Effector memory CD4-positive, alpha-beta T cell (primary cell): ENCODE results near the gene STAMBPL1.

Experiments
- DNase-seq, 3 donors: peaks; one replicate each; pipeline ENCODE4 v3.0.0-alpha.2; 2020
- H3K27ac ChIP-seq: 2 replicates; pipeline ENCODE4 v1.7.0; 2013; ENCODE audit warnings: mild to moderate bottlenecking, low read length, moderate library complexity; ENCODE audit not compliant: insufficient read depth, poor library complexity, severe bottlenecking
- H3K27me3 ChIP-seq: replicated peaks from 2 replicates; pipeline ENCODE4 v1.7.0; 2013; ENCODE audit warnings: mild to moderate bottlenecking, low read length; ENCODE audit not compliant: insufficient read depth, control insufficient read depth, poor library complexity, severe bottlenecking
- H3K36me3 ChIP-seq: 2 replicates; pipeline ENCODE4 v1.7.0; 2013; ENCODE audit warnings: mild to moderate bottlenecking, low read length, moderate library complexity; ENCODE audit not compliant: control insufficient read depth, insufficient read depth
- H3K4me1 ChIP-seq: 2 replicates; pipeline ENCODE4 v1.7.0; 2013; ENCODE audit warnings: low read length, mild to moderate bottlenecking; ENCODE audit not compliant: control insufficient read depth, insufficient read depth, poor library complexity, severe bottlenecking
- H3K4me3 ChIP-seq: 2 replicates; pipeline ENCODE4 v1.7.0; 2013; ENCODE audit warnings: low read length, low read depth, mild to moderate bottlenecking; ENCODE audit not compliant: insufficient read depth, poor library complexity, severe bottlenecking
- H3K9me3 ChIP-seq: 2 replicates; pipeline ENCODE4 v1.7.0; 2013; ENCODE audit warnings: mild to moderate bottlenecking, low read length, moderate library complexity; ENCODE audit not compliant: control insufficient read depth

The STAMBPL1 gene

DNA sequence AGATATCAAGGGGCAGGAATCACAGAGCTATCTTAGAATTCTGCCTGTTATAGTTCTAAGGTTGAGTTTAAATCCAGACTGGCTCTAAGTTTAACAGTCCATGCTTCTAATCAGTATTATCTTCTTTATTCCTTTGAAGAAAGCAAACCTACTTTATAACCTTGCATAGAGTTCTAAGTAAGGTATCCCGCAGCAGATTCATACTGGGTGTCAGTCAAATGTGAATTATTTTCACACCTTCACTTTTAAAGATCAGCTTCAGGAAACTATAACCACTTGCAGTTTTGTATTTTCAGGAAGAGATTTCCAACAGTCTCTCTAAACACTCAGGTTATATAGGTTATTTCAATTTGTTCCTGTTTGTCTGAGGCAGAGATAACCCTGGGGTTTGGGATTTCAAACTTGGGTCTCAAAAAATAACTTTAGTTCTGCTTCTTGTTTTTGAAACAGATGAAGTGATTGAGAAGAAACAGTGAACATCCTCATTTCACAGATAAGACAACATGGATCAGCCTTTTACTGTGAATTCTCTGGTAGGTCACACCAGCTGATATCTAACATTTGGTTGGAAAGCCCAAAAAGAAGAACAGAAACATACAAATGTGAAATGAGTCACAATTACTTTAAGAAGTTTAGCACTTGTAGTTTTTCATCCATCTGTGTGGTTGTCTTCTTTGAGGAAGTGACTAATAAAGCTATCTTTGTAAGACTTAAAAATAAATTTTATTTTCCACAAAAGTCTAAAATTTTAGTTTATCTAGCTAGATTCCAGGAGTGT, 21.4 kb downstream of the STAMBPL1 start:
- Histone ChIP-seq H3K36me3 (peaks cover 37% of the 10 kb centered on the region), H3K4me3 (no peak overlapping the region), H3K27ac (no peak overlapping the region)

DNA sequence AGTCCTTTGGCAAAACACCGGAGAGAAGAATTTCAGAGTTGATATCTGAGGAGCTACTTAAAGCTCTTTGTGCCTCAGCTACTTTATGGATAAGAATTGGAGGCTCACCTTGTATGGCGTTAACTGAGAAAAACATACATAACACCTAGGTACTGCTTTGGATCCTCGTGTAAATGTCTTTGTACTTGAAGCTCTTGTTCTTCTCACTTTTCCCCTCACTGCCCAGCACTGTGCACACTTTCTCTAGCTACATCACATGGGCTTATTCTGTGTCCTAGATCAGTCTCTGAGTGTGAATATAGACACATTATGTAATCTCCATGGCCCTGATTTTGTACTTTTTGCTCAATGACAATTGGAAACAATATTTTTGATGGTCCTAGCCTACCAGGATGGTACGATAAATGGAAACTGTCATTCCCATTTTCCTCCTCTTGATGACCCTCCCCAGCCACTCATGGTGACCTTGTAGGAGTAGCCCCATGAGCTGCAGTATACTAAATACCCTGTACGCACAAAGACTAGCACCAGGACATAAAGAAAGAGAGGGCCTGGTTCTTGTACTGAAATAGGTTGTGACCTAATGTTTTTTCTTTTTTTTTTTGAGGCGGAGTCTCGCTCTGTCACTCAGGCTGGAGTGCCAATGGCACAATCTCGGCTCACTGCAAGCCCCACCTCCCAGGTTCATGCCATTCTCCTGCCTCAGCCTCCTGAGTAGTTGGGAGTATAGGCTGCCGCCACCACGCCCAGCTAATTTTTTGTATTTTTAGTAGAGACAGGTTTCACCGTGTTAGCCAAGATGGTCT, 22.1 kb downstream of the STAMBPL1 start:
- Histone ChIP-seq H3K4me1 (no peaks in the 10 kb centered on the region), H3K27ac (no peak overlapping the region), H3K9me3 (no peaks in the 10 kb centered on the region), H3K36me3 (peaks cover 45% of the 10 kb centered on the region), H3K4me3 (no peak overlapping the region), H3K27me3 (no peaks in the 10 kb centered on the region)
- DNase-seq: no peak

More for the DNA sequence above, 21.4 kb downstream of the STAMBPL1 start:
- H3K4me1 ChIP-seq: peaks cover 4% of the 10 kb centered on the region
- no peaks in the 10 kb centered on the region for H3K27me3 ChIP-seq
- no peaks in the 10 kb centered on the region for H3K9me3 ChIP-seq
- DNase-seq: no peak

DNA sequence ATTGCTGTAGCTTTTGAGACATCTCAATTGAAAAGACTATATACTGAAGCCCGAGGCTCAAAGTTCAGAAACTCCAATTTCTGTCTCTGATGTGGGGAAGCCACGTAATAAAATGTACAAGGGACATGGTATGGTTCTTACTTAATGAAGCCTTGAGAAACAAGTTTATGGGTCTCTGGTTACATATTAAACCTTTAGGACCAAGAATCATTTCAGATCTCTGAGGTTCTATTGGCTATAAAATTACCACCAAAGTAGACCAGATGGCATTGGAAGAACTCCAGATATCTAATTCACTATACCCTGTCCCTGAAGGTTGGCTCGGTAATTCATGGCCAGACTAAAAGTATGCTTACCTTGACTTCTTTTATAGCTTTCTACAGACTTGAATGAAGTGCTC, 23.7 kb downstream of the STAMBPL1 start:
- Histone ChIP-seq H3K27ac (no peak overlapping the region), H3K27me3 (no peaks in the 10 kb centered on the region), H3K4me3 (no peak overlapping the region), H3K4me1 (no peaks in the 10 kb centered on the region), H3K36me3 (peaks cover 45% of the 10 kb centered on the region), H3K9me3 (no peaks in the 10 kb centered on the region)
- DNase-seq: no peak

- Histone ChIP-seq H3K36me3 (peaks cover 49% of the 10 kb centered on the region), H3K4me1 (no peaks in the 10 kb centered on the region), H3K27ac (no peak overlapping the region), H3K27me3 (no peaks in the 10 kb centered on the region), H3K9me3 (no peaks in the 10 kb centered on the region), H3K4me3 (no peak overlapping the region)
- no peak for DNase-seq
Observed at GRCh38 chr10:88906921-88907320, 26.9 kb downstream of the STAMBPL1 start.

DNA sequence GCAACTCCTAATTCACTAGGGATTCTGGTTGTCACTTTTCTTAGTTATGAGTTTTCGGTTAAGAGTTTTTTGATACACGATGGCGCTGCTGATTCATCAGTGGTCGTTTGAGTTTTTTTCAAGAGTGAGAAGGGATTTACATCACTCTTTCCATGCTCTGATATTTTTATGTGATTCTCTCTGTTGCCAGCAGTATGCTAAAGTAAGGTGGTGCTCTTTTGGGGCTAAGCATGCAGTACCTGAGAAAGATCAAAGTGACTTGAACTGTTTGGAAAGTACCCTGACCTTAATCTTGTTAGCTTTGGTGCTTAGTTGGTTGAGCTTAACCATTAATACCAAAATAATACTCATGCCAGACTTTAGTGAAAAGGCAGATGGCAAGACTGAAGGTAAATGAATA, 28.1 kb downstream of the STAMBPL1 start:
- no peaks in the 10 kb centered on the region for H3K27me3 ChIP-seq
- no peak for DNase-seq
- no peaks in the 10 kb centered on the region for H3K4me1 ChIP-seq
- peaks cover 43% of the 10 kb centered on the region for H3K36me3 ChIP-seq
- no peak overlapping the region for H3K4me3 ChIP-seq
- no peaks in the 10 kb centered on the region for H3K9me3 ChIP-seq
- H3K27ac ChIP-seq: no peak overlapping the region

DNA sequence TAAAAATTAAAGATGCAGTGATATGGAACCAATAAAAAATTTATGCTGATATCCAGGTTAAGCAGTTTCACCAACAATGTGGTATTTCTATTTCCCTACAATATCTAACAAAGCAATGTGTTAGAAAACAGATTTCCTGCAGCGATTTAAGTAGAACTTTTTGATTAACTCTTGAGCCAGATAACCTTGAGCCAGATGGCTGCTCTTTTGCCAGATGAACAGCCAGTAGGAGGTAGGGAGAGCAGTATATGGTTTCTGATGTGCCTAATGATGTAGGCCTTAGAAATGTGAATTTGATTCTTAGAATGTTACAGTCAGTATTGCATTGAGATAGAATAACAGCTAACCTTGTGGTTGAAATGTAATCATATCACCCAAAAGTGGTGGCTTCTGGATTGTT, 31.1 kb downstream of the STAMBPL1 start:
- H3K4me1 ChIP-seq: no peaks in the 10 kb centered on the region
- H3K9me3 ChIP-seq: no peaks in the 10 kb centered on the region
- H3K36me3 ChIP-seq: peaks cover 27% of the 10 kb centered on the region
- H3K4me3 ChIP-seq: no peak overlapping the region
- no peak overlapping the region for H3K27ac ChIP-seq
- no peak for DNase-seq
- H3K27me3 ChIP-seq: no peaks in the 10 kb centered on the region

DNA sequence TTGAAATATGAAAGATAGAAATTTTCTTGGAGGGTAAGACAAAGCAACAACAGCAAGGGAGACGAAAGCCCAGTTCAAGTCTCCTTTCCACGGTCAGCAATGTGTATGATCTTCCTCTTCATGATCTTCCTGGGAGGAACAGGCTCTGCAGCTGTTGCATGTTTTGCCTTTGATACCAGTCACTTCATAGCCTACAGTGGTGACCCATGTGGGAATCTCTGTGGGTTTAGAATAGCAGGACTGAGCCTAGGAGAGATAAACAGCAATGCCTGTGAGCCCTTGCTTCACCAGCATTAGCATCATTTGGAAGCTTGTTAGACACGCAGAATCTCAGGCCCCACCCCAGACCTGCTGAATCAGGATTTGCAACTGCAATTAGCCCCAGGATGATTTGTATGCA, 31.8 kb downstream of the STAMBPL1 start:
- no peak for DNase-seq
- H3K36me3 ChIP-seq: peaks cover 24% of the 10 kb centered on the region
- no peak overlapping the region for H3K4me3 ChIP-seq
- H3K27ac ChIP-seq: no peak overlapping the region
- no peaks in the 10 kb centered on the region for H3K9me3 ChIP-seq
- no peaks in the 10 kb centered on the region for H3K27me3 ChIP-seq
- H3K4me1 ChIP-seq: no peaks in the 10 kb centered on the region

- no peak overlapping the region for H3K27ac ChIP-seq
- peaks cover 26% of the 10 kb centered on the region for H3K36me3 ChIP-seq
- H3K4me3 ChIP-seq: no peak overlapping the region
- no peaks in the 10 kb centered on the region for H3K9me3 ChIP-seq
- H3K27me3 ChIP-seq: no peaks in the 10 kb centered on the region
- no peak for DNase-seq
- H3K4me1 ChIP-seq: no peaks in the 10 kb centered on the region
Observed at GRCh38 chr10:88913127-88913526, 33.1 kb downstream of the STAMBPL1 start.

- Histone ChIP-seq H3K4me3 (no peak overlapping the region), H3K36me3 (peaks cover 26% of the 10 kb centered on the region), H3K27ac (no peak overlapping the region), H3K27me3 (no peaks in the 10 kb centered on the region), H3K4me1 (no peaks in the 10 kb centered on the region), H3K9me3 (no peaks in the 10 kb centered on the region)
- DNase-seq: no peak
Observed at GRCh38 chr10:88913788-88914187, 33.7 kb downstream of the STAMBPL1 start.

- H3K27me3 ChIP-seq: no peaks in the 10 kb centered on the region
- H3K36me3 ChIP-seq: peaks cover 26% of the 10 kb centered on the region
- DNase-seq: no peak
Observed at GRCh38 chr10:88915781-88916180, 35.7 kb downstream of the STAMBPL1 start.

More at GRCh38 chr10:88915781-88916180, 35.7 kb downstream of the STAMBPL1 start:
- Histone ChIP-seq H3K4me3 (no peak overlapping the region), H3K27ac (no peak overlapping the region), H3K4me1 (no peaks in the 10 kb centered on the region), H3K9me3 (no peaks in the 10 kb centered on the region)
